SK-N-SH (cell line): ENCODE results near the gene GRK3. TPM values are rescaled to one million over a fixed set of nuclear protein-coding genes. Genes with fewer than 3 reads are reported as not detected.

Source experiments
- CTCF ChIA-PET: fragments of 300-600, 350-600 bp; formaldehyde crosslinking; extraction: SDS; loops from one replicate; lab custom pipeline; 2021; lab: Yijun Ruan, JAX
- POLR2A ChIA-PET: fragments of 350-600 bp; sonication (Branson Sonifier 250); formaldehyde crosslinking; extraction: SDS; loops from one replicate; lab custom pipeline; 2020; ENCODE audit warnings: antibody characterized with exemption, inconsistent platforms; lab: Yijun Ruan, JAX
- DNase-seq: peaks from one replicate; pipeline ENCODE4 v3.0.0; 2012
- H2AFZ ChIP-seq: fragments of 200-600 bp; sonication (generic); 2 replicates; pipeline ENCODE4 v1.8.1; 2016; ENCODE audit warnings: antibody characterized with exemption, mild to moderate bottlenecking, low read depth
- H3F3A ChIP-seq: fragments of 200-600 bp; sonication (generic); replicated peaks from 2 replicates; pipeline ENCODE3; 2016; ENCODE audit warnings: antibody characterized with exemption, mild to moderate bottlenecking; ENCODE audit not compliant: insufficient read depth
- H3K27ac ChIP-seq, 2 experiments: fragments of 200-500 bp in 1 of 2; fragments of 200-600 bp in 1 of 2; sonication (Bioruptor generic) in 1 of 2; sonication (generic), shearing (Covaris generic) in 1 of 2; 2 replicates each; pipeline versions ENCODE4 v1.5.1 to v1.6.1; 2014 to 2016; ENCODE audit warnings: low read depth in 2 of 2, inconsistent platforms in 1 of 2, low read length in 1 of 2, mild to moderate bottlenecking in 1 of 2, mixed read lengths in 1 of 2
- H3K27me3 ChIP-seq: fragments of 200-600 bp; sonication (generic), shearing (Covaris generic); 2 replicates; pipeline ENCODE4 v1.6.1; 2016; ENCODE audit warnings: mixed run types; ENCODE audit not compliant: insufficient read depth
- H3K36me3 ChIP-seq, 2 experiments: fragments of 200-500 bp in 1 of 2; fragments of 200-600 bp in 1 of 2; sonication (Bioruptor generic) in 1 of 2; sonication (generic) in 1 of 2; replicated peaks in 1 of 2; 2 replicates each; pipeline versions ENCODE3 to v1.5.1; 2014 to 2016; ENCODE audit warnings: low read length in 1 of 2, mild to moderate bottlenecking in 1 of 2; ENCODE audit not compliant: insufficient read depth in 2 of 2, control insufficient read depth in 1 of 2
- H3K4me1 ChIP-seq, 2 experiments: fragments of 200-500 bp in 1 of 2; fragments of 200-600 bp in 1 of 2; sonication (Bioruptor generic) in 1 of 2; sonication (generic), shearing (Covaris generic) in 1 of 2; 2 replicates each; pipeline versions ENCODE4 v1.5.1 to v1.6.1; 2014 to 2016; ENCODE audit warnings: low read depth in 1 of 2, low read length in 1 of 2, mixed run types in 1 of 2; ENCODE audit not compliant: insufficient read depth in 2 of 2, control insufficient read depth in 1 of 2
- H3K4me2 ChIP-seq: fragments of 200-600 bp; sonication (generic), shearing (Covaris generic); 2 replicates; pipeline ENCODE4 v1.6.1; 2017; ENCODE audit warnings: mixed run types
- H3K4me3 ChIP-seq, 2 experiments: fragments of 200-500 bp in 1 of 2; fragments of 200-600 bp in 1 of 2; sonication (Bioruptor generic) in 1 of 2; sonication (generic), shearing (Covaris generic) in 1 of 2; 2 replicates each; pipeline versions ENCODE4 v1.5.1 to v1.8.1; 2014 to 2016; ENCODE audit warnings: low read depth in 2 of 2, inconsistent platforms in 1 of 2, low read length in 1 of 2, mild to moderate bottlenecking in 1 of 2, mixed read lengths in 1 of 2, moderate library complexity in 1 of 2
- H3K79me2 ChIP-seq: fragments of 200-600 bp; sonication (generic); 2 replicates; pipeline ENCODE4 v1.8.1; 2017; ENCODE audit warnings: mild to moderate bottlenecking; ENCODE audit not compliant: insufficient read depth
- H3K9ac ChIP-seq: fragments of 200-600 bp; sonication (generic); 2 replicates; pipeline ENCODE4 v1.6.1; 2017; ENCODE audit warnings: mixed run types
- H3K9me2 ChIP-seq: fragments of 200-600 bp; sonication (generic); 2 replicates; pipeline ENCODE4 v1.6.1; 2017; ENCODE audit warnings: mixed run types
- H3K9me3 ChIP-seq: fragments of 200-600 bp; sonication (generic); 2 replicates; pipeline ENCODE4 v1.6.1; 2017; ENCODE audit warnings: mixed run types, mild to moderate bottlenecking, moderate library complexity
- H4K20me1 ChIP-seq: fragments of 200-600 bp; sonication (generic); 2 replicates; pipeline ENCODE4 v1.6.1; 2017; ENCODE audit warnings: mild to moderate bottlenecking, mixed run types; ENCODE audit not compliant: insufficient read depth
- CHD2 ChIP-seq: fragments of 150-350 bp; IDR thresholded peaks from 2 replicates; pipeline ENCODE4 v1.6.1; 2018; ENCODE audit warnings: low read length; ENCODE audit not compliant: partially characterized antibody
- CTCF ChIP-seq: fragments of 200-600 bp; sonication (generic); IDR thresholded peaks from 2 replicates; pipeline ENCODE4 v1.6.1; 2017; ENCODE audit warnings: antibody characterized with exemption, mild to moderate bottlenecking, moderate library complexity
- ELF1 ChIP-seq: IDR thresholded peaks from 2 replicates; pipeline ENCODE4 v1.4.0; 2012
- EP300 ChIP-seq, 2 experiments: IDR thresholded peaks; 2 replicates each; pipeline versions ENCODE4 v1.4.0 to v1.6.1; 2012; ENCODE audit warnings: borderline replicate concordance in 1 of 2, low read depth in 1 of 2, low read length in 1 of 2
- FOXJ3 ChIP-seq: sonication (generic); formaldehyde crosslinking; IDR thresholded peaks from 2 replicates; pipeline ENCODE4 v1.5.1; 2020; ENCODE audit warnings: mild to moderate bottlenecking, missing genetic modification reagents
- GABPA ChIP-seq: IDR thresholded peaks from 2 replicates; pipeline ENCODE4 v1.4.0; 2012; ENCODE audit warnings: low read depth, mild to moderate bottlenecking
- JUND ChIP-seq: IDR thresholded peaks from 2 replicates; pipeline ENCODE4 v1.4.0; 2012
- MEF2A ChIP-seq: IDR thresholded peaks from 2 replicates; pipeline ENCODE4 v1.4.0; 2012; ENCODE audit warnings: low read depth, borderline replicate concordance
- NFIC ChIP-seq: IDR thresholded peaks from 2 replicates; pipeline ENCODE4 v1.4.0; 2012; ENCODE audit warnings: borderline replicate concordance
- NRF1 ChIP-seq: IDR thresholded peaks from 2 replicates; pipeline ENCODE4 v1.6.1; 2012; ENCODE audit warnings: low read depth, mild to moderate bottlenecking, low read length
- RAD21 ChIP-seq: IDR thresholded peaks from 2 replicates; pipeline ENCODE4 v1.6.1; 2012; ENCODE audit warnings: mild to moderate bottlenecking, low read length
- RFX5 ChIP-seq: IDR thresholded peaks from 2 replicates; pipeline ENCODE4 v1.6.1; 2012; ENCODE audit warnings: mild to moderate bottlenecking, improper control_type of control experiment, low read length
- SMC3 ChIP-seq: IDR thresholded peaks from 2 replicates; pipeline ENCODE4 v1.6.1; 2012; ENCODE audit warnings: low read depth, low read length, improper control_type of control experiment
- TAF1 ChIP-seq: IDR thresholded peaks from 2 replicates; pipeline ENCODE4 v1.6.1; 2012; ENCODE audit warnings: low read depth, mild to moderate bottlenecking, low read length, moderate library complexity, borderline replicate concordance
- TCF12 ChIP-seq: IDR thresholded peaks from 2 replicates; pipeline ENCODE4 v1.4.0; 2012
- TEAD4 ChIP-seq: IDR thresholded peaks from 2 replicates; pipeline ENCODE4 v1.4.0; 2012; ENCODE audit warnings: mild to moderate bottlenecking, borderline replicate concordance; ENCODE audit not compliant: insufficient read depth
- YY1 ChIP-seq: IDR thresholded peaks from 2 replicates; pipeline ENCODE4 v1.4.0; 2012; ENCODE audit warnings: low read depth, mild to moderate bottlenecking
- WGBS: methylation state at CpG from one replicate; pipeline ENCODE4 v1.1.6; 2017; ENCODE audit warnings: low lambda C conversion rate; 5-methylcytosine and 5-hydroxymethylcytosine counted together
- polyA plus RNA-seq, 3 experiments: library from polyadenylated mRNA; depleted of rRNA; stranded (reverse); fragments of >200 nt; gene quantifications; 2 replicates each; pipeline ENCODE4 v1.2.3, GENCODE V29; 2012
- TF ChIP-seq, protein P1 (sequence below): IDR thresholded peaks from 2 replicates; pipeline ENCODE4 v1.4.0; 2012; ENCODE audit warnings: low read depth, borderline replicate concordance
- TF ChIP-seq, protein P2 (sequence below): IDR thresholded peaks from 2 replicates; pipeline ENCODE4; 2012

GRK3 gene
- polyA plus RNA-seq, 1 of the 3 experiments (the other 2 are of a cell fraction) = 1.3 TPM

- Histone ChIP-seq H3K36me3 (peaks cover 0 to 4% of the 10 kb centered on the region in 2 experiments), H3K27me3 (no peaks in the 10 kb centered on the region), H4K20me1 (no peaks in the 10 kb centered on the region), H3K9me3 (no peaks in the 10 kb centered on the region), H3K9ac (no peak overlapping the region), H2AFZ (no peak overlapping the region), H3K79me2 (no peaks in the 10 kb centered on the region), H3K4me3 (no peak overlapping the region), H3F3A (no peaks in the 10 kb centered on the region), H3K4me1 (peaks cover 0 to 2% of the 10 kb centered on the region in 2 experiments; a peak in 2 of 4 replicates), H3K4me2 (no peak overlapping the region), H3K27ac (0 out of 4 replicates have a peak overlapping the region, but pooled peaks of 1 of the 2 experiments have one; percentile 7), H3K9me2 (no peaks in the 10 kb centered on the region)
- POLR2A ChIA-PET = no interaction called here
- TF ChIP-seq, protein P1, sequence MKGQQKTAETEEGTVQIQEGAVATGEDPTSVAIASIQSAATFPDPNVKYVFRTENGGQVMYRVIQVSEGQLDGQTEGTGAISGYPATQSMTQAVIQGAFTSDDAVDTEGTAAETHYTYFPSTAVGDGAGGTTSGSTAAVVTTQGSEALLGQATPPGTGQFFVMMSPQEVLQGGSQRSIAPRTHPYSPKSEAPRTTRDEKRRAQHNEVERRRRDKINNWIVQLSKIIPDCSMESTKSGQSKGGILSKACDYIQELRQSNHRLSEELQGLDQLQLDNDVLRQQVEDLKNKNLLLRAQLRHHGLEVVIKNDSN = no peak
- TF ChIP-seq TAF1 (no peak), FOXJ3 (CRISPR knock-in tag) (no peak), RFX5 (no peak), GABPA (no peak), CTCF (no peak), JUND (no peak), NRF1 (no peak), YY1 (no peak), EP300 (IDR thresholded peaks at IDR 0.05; ENCODE audit: borderline replicate concordance in 1 of 2, low read depth in 1 of 2, low read length in 1 of 2) (no peak), SMC3 (no peak), MEF2A (no peak), TCF12 (no peak), RAD21 (no peak), CHD2 (no peak), ELF1 (no peak), NFIC (no peak), TEAD4 (no peak)
- TF ChIP-seq, protein P2, sequence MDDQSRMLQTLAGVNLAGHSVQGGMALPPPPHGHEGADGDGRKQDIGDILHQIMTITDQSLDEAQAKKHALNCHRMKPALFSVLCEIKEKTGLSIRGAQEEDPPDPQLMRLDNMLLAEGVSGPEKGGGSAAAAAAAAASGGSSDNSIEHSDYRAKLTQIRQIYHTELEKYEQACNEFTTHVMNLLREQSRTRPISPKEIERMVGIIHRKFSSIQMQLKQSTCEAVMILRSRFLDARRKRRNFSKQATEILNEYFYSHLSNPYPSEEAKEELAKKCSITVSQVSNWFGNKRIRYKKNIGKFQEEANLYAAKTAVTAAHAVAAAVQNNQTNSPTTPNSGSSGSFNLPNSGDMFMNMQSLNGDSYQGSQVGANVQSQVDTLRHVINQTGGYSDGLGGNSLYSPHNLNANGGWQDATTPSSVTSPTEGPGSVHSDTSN = no peak
- WGBS = 80% methylated on average over 4 of the region's 4 CpGs
- CTCF ChIA-PET = no interaction called here
- no peak for DNase-seq
Measured at GRCh38 chr22:25677631-25678030, 113.2 kb downstream of the GRK3 start.
